Vagina (tissue), 2 donors: Measurements from ENCODE around the gene KRTAP11-1.

ENCODE experiments used
- POLR2A ChIP-seq, 2 donors: fragments of 450-650 bp; IDR thresholded peaks; one replicate each; pipeline ENCODE4 v1.6.1; 2017; ENCODE audit warnings: antibody characterized with exemption in 2 of 2, mild to moderate bottlenecking in 2 of 2, moderate library complexity in 2 of 2
- POLR2AphosphoS5 ChIP-seq, 2 donors: sonication (generic); formaldehyde crosslinking; IDR thresholded peaks; one replicate each; pipeline ENCODE4 v1.9.0; 2017; ENCODE audit warnings: antibody characterized with exemption in 2 of 2, mild to moderate bottlenecking in 2 of 2, low read depth in 1 of 2; ENCODE audit not compliant: insufficient read depth in 1 of 2
- TF ChIP-seq, protein P1 (sequence below), 3 experiments: fragments of 450-650 bp in 2 of 3; fragments of 200-600 bp in 1 of 3; sonication (generic) in 1 of 3; IDR thresholded peaks; one replicate each; pipeline ENCODE4 v1.5.1; 2017 to 2019; ENCODE audit warnings: antibody characterized with exemption in 3 of 3, mild to moderate bottlenecking in 2 of 3, moderate library complexity in 2 of 3

GRCh38 chr21:30917557-30917956, 36.2 kb upstream of the KRTAP11-1 start:
- TF ChIP-seq, protein P1, sequence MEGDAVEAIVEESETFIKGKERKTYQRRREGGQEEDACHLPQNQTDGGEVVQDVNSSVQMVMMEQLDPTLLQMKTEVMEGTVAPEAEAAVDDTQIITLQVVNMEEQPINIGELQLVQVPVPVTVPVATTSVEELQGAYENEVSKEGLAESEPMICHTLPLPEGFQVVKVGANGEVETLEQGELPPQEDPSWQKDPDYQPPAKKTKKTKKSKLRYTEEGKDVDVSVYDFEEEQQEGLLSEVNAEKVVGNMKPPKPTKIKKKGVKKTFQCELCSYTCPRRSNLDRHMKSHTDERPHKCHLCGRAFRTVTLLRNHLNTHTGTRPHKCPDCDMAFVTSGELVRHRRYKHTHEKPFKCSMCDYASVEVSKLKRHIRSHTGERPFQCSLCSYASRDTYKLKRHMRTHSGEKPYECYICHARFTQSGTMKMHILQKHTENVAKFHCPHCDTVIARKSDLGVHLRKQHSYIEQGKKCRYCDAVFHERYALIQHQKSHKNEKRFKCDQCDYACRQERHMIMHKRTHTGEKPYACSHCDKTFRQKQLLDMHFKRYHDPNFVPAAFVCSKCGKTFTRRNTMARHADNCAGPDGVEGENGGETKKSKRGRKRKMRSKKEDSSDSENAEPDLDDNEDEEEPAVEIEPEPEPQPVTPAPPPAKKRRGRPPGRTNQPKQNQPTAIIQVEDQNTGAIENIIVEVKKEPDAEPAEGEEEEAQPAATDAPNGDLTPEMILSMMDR (IDR thresholded peaks at IDR 0.05), result no peak
- no peak for TF ChIP-seq POLR2AphosphoS5 (IDR thresholded peaks at IDR 0.05; ENCODE audit: insufficient read depth in 1 of 2, low read depth in 1 of 2)
- no peak for TF ChIP-seq POLR2A (IDR thresholded peaks at IDR 0.05)
